Uterus (tissue), 4 donors: Measurements from ENCODE around the gene WARS2. TPM values are rescaled to one million over a fixed set of nuclear protein-coding genes. Genes with fewer than 3 reads are reported as not detected.

ENCODE experiments used
- DNase-seq, 2 donors: peaks; one replicate each; pipeline ENCODE4 v3.0.0-alpha.2; 2019 to 2020
- H3K27ac ChIP-seq, 2 donors: fragments of 200-600 bp; sonication (generic); 1 replicate in 1 of 2; 2 replicates in 1 of 2; pipeline ENCODE4 v1.5.1; 2016 to 2018
- H3K27me3 ChIP-seq, 2 donors: fragments of 200-600 bp; sonication (generic); one replicate each; pipeline ENCODE4 v1.5.1; 2018 to 2019; ENCODE audit warnings: control low read depth in 1 of 2
- H3K36me3 ChIP-seq, 2 donors: fragments of 200-600 bp; sonication (generic); one replicate each; pipeline ENCODE4 v1.5.1; 2019; ENCODE audit warnings: control low read depth in 1 of 2
- H3K4me1 ChIP-seq, 2 donors: fragments of 200-600 bp; sonication (generic); one replicate each; pipeline ENCODE4 v1.5.1; 2018 to 2019; ENCODE audit warnings: control low read depth in 1 of 2
- H3K4me3 ChIP-seq, 2 donors: fragments of 200-600 bp; sonication (generic); 1 replicate in 1 of 2; 2 replicates in 1 of 2; pipeline ENCODE4 v1.5.1; 2018 to 2019; ENCODE audit warnings: mild to moderate bottlenecking in 1 of 2
- H3K9me3 ChIP-seq, 2 donors: fragments of 200-600 bp; sonication (generic); one replicate each; pipeline ENCODE4 v1.5.1; 2019; ENCODE audit warnings: control low read depth in 1 of 2
- CTCF ChIP-seq, 4 experiments: fragments of 200-600 bp in 2 of 4; fragments of 450-650 bp in 2 of 4; sonication (generic) in 2 of 4; IDR thresholded peaks; one replicate each; pipeline ENCODE4 v1.5.1; 2016 to 2019; ENCODE audit warnings: antibody characterized with exemption in 4 of 4, mild to moderate bottlenecking in 2 of 4, moderate library complexity in 1 of 4
- POLR2A ChIP-seq, 2 donors: fragments of 450-650 bp; IDR thresholded peaks; one replicate each; pipeline ENCODE4 v1.6.1; 2016; ENCODE audit warnings: antibody characterized with exemption in 2 of 2, mild to moderate bottlenecking in 1 of 2, moderate library complexity in 1 of 2
- intact Hi-C: fragments of 100-400 bp; cut with DNase I; formaldehyde crosslinking; loops from one replicate; pipeline ENCODE4 v1.15.1; 2023; ENCODE audit warnings: low total_unique reads
- total RNA-seq, 4 donors: library from RNA; depleted of rRNA in 3 of 4; stranded (reverse); fragments of >200 nt in 3 of 4; gene quantifications; one replicate each; pipeline versions ENCODE4 v1.1.0 to v1.2.4, GENCODE V29; 2014 to 2023
- donor health status: DM: yes; HTN: yes; CAD: no.

The WARS2 gene
- total RNA-seq, 4 donors from 2014 or later, result 13.5 to 22.6 (median 18.5) TPM

DNA sequence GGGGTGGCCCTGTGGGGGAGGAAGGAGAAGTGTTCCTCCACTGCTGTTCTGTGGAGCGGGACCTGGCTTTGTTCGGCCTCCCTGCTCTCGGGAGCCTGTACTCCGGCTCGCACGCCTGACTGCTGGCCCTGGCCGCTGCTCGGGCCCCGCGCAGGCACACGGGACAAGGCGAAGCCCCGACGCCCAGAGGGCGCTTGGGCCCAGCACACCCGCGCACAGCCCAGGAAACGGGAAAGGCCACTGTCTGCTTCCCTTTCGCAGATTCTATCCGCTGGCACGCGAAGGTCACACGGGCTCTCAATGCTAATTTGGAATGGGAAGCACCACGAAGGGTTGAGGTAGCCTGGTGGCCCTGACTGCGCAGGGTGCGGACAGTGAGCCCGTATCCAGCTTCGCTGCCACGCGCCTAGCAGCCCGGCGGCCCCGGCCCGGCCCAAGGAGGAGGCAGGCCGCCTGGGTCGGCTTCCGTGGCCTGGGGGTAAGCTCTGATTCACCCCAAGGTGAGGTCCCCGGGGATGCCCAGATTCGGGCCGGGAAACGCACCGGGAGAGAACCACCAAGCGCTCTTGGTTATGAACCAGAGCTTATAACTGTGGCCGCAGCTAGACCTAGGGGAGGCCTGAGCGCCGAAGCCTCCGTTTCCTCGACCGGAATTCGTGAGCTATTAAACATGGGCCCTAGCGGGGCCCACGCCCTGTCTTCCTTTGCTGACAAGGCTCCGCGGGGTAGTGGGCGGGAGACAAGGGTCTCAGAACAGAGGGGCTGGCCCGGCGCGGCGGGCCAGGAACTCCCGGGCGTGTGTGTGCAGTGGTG, 132.6 kb downstream of the WARS2 start:
- H3K4me1 ChIP-seq, result peaks cover 0 to 23% of the 10 kb centered on the region in 2 donors
- no peaks in the 10 kb centered on the region for H3K9me3 ChIP-seq
- H3K27me3 ChIP-seq, result peaks cover 20 to 56% of the 10 kb centered on the region in 2 donors
- peak overlapping the region in 1 of 2 donors; percentile 10 for H3K4me3 ChIP-seq
- H3K27ac ChIP-seq, result no peak overlapping the region
- DNase-seq, result no peak
- TF ChIP-seq POLR2A (IDR thresholded peaks at IDR 0.05) (no peak), CTCF (IDR thresholded peaks at IDR 0.05) (no peak)
- H3K36me3 ChIP-seq, result no peaks in the 10 kb centered on the region
- intact Hi-C loops, result no loop called here

GRCh38 chr1:119007339-119007669, 133.1 kb downstream of the WARS2 start:
- Histone ChIP-seq H3K4me1 (peaks cover 0 to 23% of the 10 kb centered on the region in 2 donors), H3K36me3 (no peaks in the 10 kb centered on the region), H3K4me3 (no peak overlapping the region), H3K27ac (no peak overlapping the region), H3K9me3 (no peaks in the 10 kb centered on the region), H3K27me3 (peaks cover 20 to 60% of the 10 kb centered on the region in 2 donors)
- no peak for DNase-seq
- intact Hi-C loops, result no loop called here
- no peak for TF ChIP-seq CTCF (IDR thresholded peaks at IDR 0.05)
- no peak for TF ChIP-seq POLR2A (IDR thresholded peaks at IDR 0.05)

- Histone ChIP-seq H3K4me3 (no peak overlapping the region), H3K27me3 (peaks cover 20 to 64% of the 10 kb centered on the region in 2 donors), H3K4me1 (peaks cover 0 to 23% of the 10 kb centered on the region in 2 donors), H3K27ac (no peak overlapping the region), H3K36me3 (no peaks in the 10 kb centered on the region), H3K9me3 (no peaks in the 10 kb centered on the region)
- intact Hi-C loops, result no loop called here
- no peak for TF ChIP-seq CTCF (IDR thresholded peaks at IDR 0.05)
- no peak for TF ChIP-seq POLR2A (IDR thresholded peaks at IDR 0.05)
- no peak for DNase-seq
Measured at GRCh38 chr1:119006406-119007279, 133.8 kb downstream of the WARS2 start.

GRCh38 chr1:119005724-119006405, 134.6 kb downstream of the WARS2 start:
- Histone ChIP-seq H3K9me3 (no peaks in the 10 kb centered on the region), H3K27ac (no peak overlapping the region), H3K36me3 (no peaks in the 10 kb centered on the region), H3K27me3 (peaks cover 27 to 72% of the 10 kb centered on the region in 2 donors), H3K4me3 (no peak overlapping the region), H3K4me1 (peaks cover 0 to 23% of the 10 kb centered on the region in 2 donors)
- intact Hi-C loops, result no loop called here
- TF ChIP-seq CTCF (IDR thresholded peaks at IDR 0.05) (no peak), POLR2A (IDR thresholded peaks at IDR 0.05) (no peak)
- DNase-seq, result no peak
